H1 (cell line): ENCODE results near the gene RPS3. TPM values are rescaled to one million over a fixed set of nuclear protein-coding genes. Genes with fewer than 3 reads are reported as not detected.

Experiments used
- CREB1 ChIP-seq: IDR thresholded peaks from 2 replicates; pipeline ENCODE4 v1.6.1; 2012; ENCODE audit warnings: inconsistent platforms
- GABPA ChIP-seq: IDR thresholded peaks from 2 replicates; pipeline ENCODE4 v1.6.1; 2011; ENCODE audit warnings: mild to moderate bottlenecking, low read length, moderate library complexity, borderline replicate concordance; ENCODE audit not compliant: insufficient read depth
- KDM5A ChIP-seq: fragments of 200-600 bp; IDR thresholded peaks from 2 replicates; pipeline ENCODE4 v1.7.1; 2012; ENCODE audit warnings: mild to moderate bottlenecking, low read length, inconsistent platforms, mixed read lengths
- MAX ChIP-seq: IDR thresholded peaks from 2 replicates; pipeline ENCODE4 v1.6.1; 2012; ENCODE audit warnings: inconsistent platforms
- POLR2AphosphoS5 ChIP-seq: IDR thresholded peaks from 2 replicates; pipeline ENCODE4 v1.6.1; 2011; ENCODE audit warnings: low read depth, low read length
- RFX5 ChIP-seq: IDR thresholded peaks from 2 replicates; pipeline ENCODE4 v1.6.1; 2011; ENCODE audit warnings: low read depth, low read length, improper control_type of control experiment, borderline replicate concordance
- TBP ChIP-seq: IDR thresholded peaks from 2 replicates; pipeline ENCODE4 v1.6.1; 2011; ENCODE audit warnings: low read depth, low read length, improper control_type of control experiment
- YY1 ChIP-seq: IDR thresholded peaks from 2 replicates; pipeline ENCODE4 v1.6.1; 2011; ENCODE audit warnings: low read depth, mild to moderate bottlenecking, low read length
- polyA plus RNA-seq, 7 experiments: library from polyadenylated mRNA; depleted of rRNA in 3 of 7; stranded (reverse) in 5 of 7; unstranded in 2 of 7; fragments of >200 nt in 5 of 7; fragments of 200-250 nt in 2 of 7; gene quantifications; 1 replicate in 5 of 7; 2 replicates in 1 of 7; 4 replicates in 1 of 7; pipeline versions ENCODE4 v1.2.1 to v1.2.3, GENCODE V29; 2011 to 2013; ENCODE audit warnings: missing spikeins in 2 of 7, mixed read lengths in 2 of 7
- total RNA-seq: library from RNA; stranded (reverse); fragmentation: NEBNext Ultra II Directional; extraction: Animal tissue kit (Norgen Biotek cat#: 25700); gene quantifications from 2 replicates; pipeline ENCODE4 v1.2.1, GENCODE V29; 2021

RPS3 gene
- total and polyA plus RNA-seq, 2 of the 8 experiments (the other 6 are each of a cell fraction or from before 2014, with no cell fraction given): 3,813 to 4,194 TPM

GRCh38 chr11:75388386-75389275, 10.7 kb upstream of the RPS3 start (continued):
- TF ChIP-seq GABPA (no peak), MAX (peak; percentile 54), TBP (no peak), KDM5A (no peak), POLR2AphosphoS5 (no peak), RFX5 (no peak), CREB1 (no peak), YY1 (peak; percentile 93)
